WERI-Rb-1 (cell line): ENCODE data around the gene IMPA2.
"Not testable (repeated sequence)": the region's sequence is repeated elsewhere in the genome, so short reads cannot be mapped to it uniquely, and the experiment has no call there.

Experiments used
- DNase-seq: peaks from one replicate; pipeline ENCODE4 v3.0.0-alpha.2; 2020
- H3K27ac ChIP-seq: fragments of 250-450 bp; sonication (Bioruptor Pico); 2 replicates; pipeline ENCODE4 v1.5.1; 2020; ENCODE audit warnings: mild to moderate bottlenecking, moderate library complexity
- H3K27me3 ChIP-seq: fragments of 250-450 bp; sonication (Bioruptor Pico); 2 replicates; pipeline ENCODE4 v1.5.1; 2021; ENCODE audit warnings: mild to moderate bottlenecking, low read depth, moderate library complexity; ENCODE audit not compliant: insufficient read depth, severe bottlenecking
- H3K36me3 ChIP-seq: fragments of 250-450 bp; sonication (Bioruptor Pico); 2 replicates; pipeline ENCODE4 v1.5.1; 2020; ENCODE audit warnings: mild to moderate bottlenecking, moderate library complexity
- H3K4me3 ChIP-seq: 2 replicates; pipeline ENCODE4 v1.5.1; 2011; ENCODE audit warnings: low read depth, mild to moderate bottlenecking, control low read depth, low read length
- H3K9me3 ChIP-seq: fragments of 250-450 bp; sonication (Bioruptor Pico); 2 replicates; pipeline ENCODE4 v1.5.1; 2021; ENCODE audit warnings: mild to moderate bottlenecking, moderate library complexity; ENCODE audit not compliant: severe bottlenecking
- CTCF ChIP-seq: IDR thresholded peaks from 2 replicates; pipeline ENCODE4 v1.5.1; 2011; ENCODE audit warnings: low read depth, mild to moderate bottlenecking, control low read depth, inconsistent platforms, low read length

Gene IMPA2

GRCh38 chr18:12064086-12064763, 82.9 kb downstream of the IMPA2 start:
- Histone ChIP-seq H3K27ac (no peak overlapping the region), H3K4me3 (no peak overlapping the region), H3K27me3 (no peaks in the 10 kb centered on the region), H3K9me3 (no peaks in the 10 kb centered on the region), H3K36me3 (no peaks in the 10 kb centered on the region)
- no peak for TF ChIP-seq CTCF
- DNase-seq = no peak

GRCh38 chr18:12065397-12065796, 84.1 kb downstream of the IMPA2 start:
- H3K27ac ChIP-seq = no peak overlapping the region
- H3K27me3 ChIP-seq = no peaks in the 10 kb centered on the region
- no peak for TF ChIP-seq CTCF
- H3K9me3 ChIP-seq = no peaks in the 10 kb centered on the region
- DNase-seq = no peak
- no peak overlapping the region for H3K4me3 ChIP-seq
- no peaks in the 10 kb centered on the region for H3K36me3 ChIP-seq

GRCh38 chr18:12066910-12067511, 85.7 kb downstream of the IMPA2 start:
- DNase-seq = no peak

GRCh38 chr18:12067671-12068070, 86.4 kb downstream of the IMPA2 start:
- TF ChIP-seq CTCF = no peak
- no peak overlapping the region for H3K4me3 ChIP-seq
- H3K27ac ChIP-seq = no peak overlapping the region
- H3K36me3 ChIP-seq = no peaks in the 10 kb centered on the region
- no peaks in the 10 kb centered on the region for H3K27me3 ChIP-seq
- DNase-seq = no peak
- no peaks in the 10 kb centered on the region for H3K9me3 ChIP-seq

More at GRCh38 chr18:12066910-12067511, 85.7 kb downstream of the IMPA2 start:
- no peaks in the 10 kb centered on the region for H3K9me3 ChIP-seq
- no peak overlapping the region for H3K4me3 ChIP-seq
- no peaks in the 10 kb centered on the region for H3K27me3 ChIP-seq
- H3K27ac ChIP-seq = no peak overlapping the region
- H3K36me3 ChIP-seq = no peaks in the 10 kb centered on the region
- TF ChIP-seq CTCF = no peak

- H3K27ac ChIP-seq, H3K9me3 ChIP-seq, DNase-seq, H3K4me3 ChIP-seq, H3K36me3 ChIP-seq, H3K27me3 ChIP-seq: not testable (repeated sequence)
Measured at GRCh38 chr18:12068316-12068949, 87.1 kb downstream of the IMPA2 start.

GRCh38 chr18:12068950-12069320, 87.6 kb downstream of the IMPA2 start:
- H3K9me3 ChIP-seq = no peaks in the 10 kb centered on the region
- DNase-seq = no peak
- H3K27me3 ChIP-seq = no peaks in the 10 kb centered on the region
- H3K27ac ChIP-seq = no peak overlapping the region
- H3K4me3 ChIP-seq = no peak overlapping the region
- no peaks in the 10 kb centered on the region for H3K36me3 ChIP-seq
- TF ChIP-seq CTCF = no peak

- not testable (repeated sequence) for H3K9me3 ChIP-seq, H3K4me3 ChIP-seq, H3K36me3 ChIP-seq, H3K27ac ChIP-seq, DNase-seq, H3K27me3 ChIP-seq
Measured at GRCh38 chr18:12071066-12071465, 89.8 kb downstream of the IMPA2 start.
